Measurements from ENCODE around the gene AGER. TPM values are rescaled to one million over a fixed set of nuclear protein-coding genes. Genes with fewer than 3 reads are reported as not detected.

The AGER gene
- polyA plus RNA-seq, 1 donor from 2014 or later, result 7.2 TPM

DNA sequence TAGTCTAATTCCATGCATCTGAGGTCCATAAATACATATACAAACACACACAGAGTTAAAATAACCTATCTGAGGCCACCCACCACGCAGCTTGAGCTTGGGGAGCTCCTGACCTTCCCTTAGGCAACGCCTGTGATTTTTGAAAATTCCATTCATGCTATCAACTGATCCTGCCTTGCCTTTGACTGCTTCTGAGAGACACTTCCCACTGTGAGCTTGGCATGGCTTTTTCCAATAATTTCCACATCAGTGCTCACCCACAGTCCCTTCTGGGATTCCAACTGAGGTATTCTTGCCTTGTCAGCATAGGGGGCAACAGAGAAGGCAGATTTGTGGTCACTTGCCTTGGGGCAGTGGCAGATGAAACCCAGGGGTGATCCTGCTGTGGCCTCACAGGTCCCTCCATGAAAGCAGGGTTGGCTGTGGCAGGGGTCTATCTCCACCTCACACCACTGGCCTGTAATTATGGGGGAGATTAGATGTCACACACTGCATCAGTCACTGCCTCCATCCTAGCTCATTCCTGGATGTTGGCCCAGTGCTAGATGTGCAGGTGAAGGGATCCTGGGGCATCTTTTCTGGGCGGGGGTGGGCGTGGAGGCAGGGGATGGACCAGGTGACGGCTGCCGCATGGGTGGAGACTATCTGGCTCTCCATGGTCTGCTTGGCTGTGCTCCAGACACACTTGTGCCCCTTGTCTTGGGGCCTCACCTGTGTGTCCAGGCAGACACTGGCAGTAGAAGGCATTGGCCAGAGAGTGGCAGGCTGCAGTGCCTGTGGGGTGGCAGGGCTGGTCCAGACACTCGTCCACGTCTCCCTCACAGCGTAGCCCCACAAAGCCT, 19.6 kb upstream of the AGER start:
- TF ChIP-seq EP300 (conservative IDR thresholded peaks at IDR 0.05; ENCODE audit: poor library complexity, severe bottlenecking) (peak; percentile 26), RAD21 (conservative IDR thresholded peaks at IDR 0.05) (no peak)
- H3K9ac ChIP-seq (ENCODE audit: low read length), result peak overlapping the region; percentile 29
- H3K9me3 ChIP-seq (ENCODE audit: low read length), result no peaks in the 10 kb centered on the region
- no peaks in the 10 kb centered on the region for H3F3A ChIP-seq (ENCODE audit: insufficient read depth, low read length, poor library complexity, severe bottlenecking)
- H3K36me3 ChIP-seq (ENCODE audit: insufficient read depth, low read length), result no peaks in the 10 kb centered on the region
- H3K4me3 ChIP-seq (ENCODE audit: low read length), result no peak overlapping the region
- no peaks in the 10 kb centered on the region for H3K27me3 ChIP-seq (ENCODE audit: insufficient read depth, low read depth, low read length)
- H2AFZ ChIP-seq (ENCODE audit: low read depth, low read length), result no peak overlapping the region
- no peaks in the 10 kb centered on the region for H4K20me1 ChIP-seq (ENCODE audit: insufficient read depth)
- H3K4me2 ChIP-seq (ENCODE audit: low read length), result no peak overlapping the region
- peak overlapping the region; percentile 44 for H3K27ac ChIP-seq (ENCODE audit: low read length)
- H3K79me2 ChIP-seq (replicated peaks; ENCODE audit: insufficient read depth, low read length), result no peaks in the 10 kb centered on the region
- H3K9me2 ChIP-seq (ENCODE audit: insufficient read depth, low read length), result no peaks in the 10 kb centered on the region

DNA sequence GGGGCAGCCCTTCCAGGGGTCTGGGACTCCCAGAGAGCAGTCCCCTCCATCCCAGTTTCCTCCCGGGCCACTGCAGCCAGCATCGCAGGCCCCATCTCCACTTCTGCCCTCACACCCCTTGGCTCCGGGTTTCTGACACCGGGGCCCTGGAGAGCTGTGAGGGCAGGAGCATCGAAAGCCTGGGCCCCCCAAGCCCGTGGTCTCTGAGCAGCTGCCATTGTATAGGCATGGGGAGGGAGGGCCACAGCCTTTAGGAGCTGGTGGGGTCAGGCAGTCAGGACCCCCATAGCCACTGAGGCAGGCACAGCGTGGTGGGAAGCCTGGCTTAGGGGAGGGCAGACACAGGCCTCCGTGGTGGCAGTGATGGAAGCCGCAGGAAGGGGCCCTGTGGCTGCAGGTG, 18.1 kb upstream of the AGER start:
- H3F3A ChIP-seq (ENCODE audit: insufficient read depth, low read length, poor library complexity, severe bottlenecking), result no peaks in the 10 kb centered on the region
- no peak overlapping the region for H2AFZ ChIP-seq (ENCODE audit: low read depth, low read length)
- no peaks in the 10 kb centered on the region for H3K9me3 ChIP-seq (ENCODE audit: low read length)
- H3K27ac ChIP-seq (ENCODE audit: low read length), result no peak overlapping the region
- H3K27me3 ChIP-seq (ENCODE audit: insufficient read depth, low read depth, low read length), result no peaks in the 10 kb centered on the region
- no peak overlapping the region for H3K4me2 ChIP-seq (ENCODE audit: low read length)
- no peaks in the 10 kb centered on the region for H4K20me1 ChIP-seq (ENCODE audit: insufficient read depth)
- H3K9ac ChIP-seq (ENCODE audit: low read length), result no peak overlapping the region
- no peaks in the 10 kb centered on the region for H3K9me2 ChIP-seq (ENCODE audit: insufficient read depth, low read length)
- H3K79me2 ChIP-seq (replicated peaks; ENCODE audit: insufficient read depth, low read length), result no peaks in the 10 kb centered on the region
- H3K36me3 ChIP-seq (ENCODE audit: insufficient read depth, low read length), result no peaks in the 10 kb centered on the region
- TF ChIP-seq MXI1 (conservative IDR thresholded peaks at IDR 0.05; ENCODE audit: poor library complexity, severe bottlenecking) (no peak), EP300 (conservative IDR thresholded peaks at IDR 0.05; ENCODE audit: poor library complexity, severe bottlenecking) (no peak), POLR2AphosphoS5 (IDR thresholded peaks at IDR 0.05) (no peak)
- H3K4me3 ChIP-seq (ENCODE audit: low read length), result no peak overlapping the region

DNA sequence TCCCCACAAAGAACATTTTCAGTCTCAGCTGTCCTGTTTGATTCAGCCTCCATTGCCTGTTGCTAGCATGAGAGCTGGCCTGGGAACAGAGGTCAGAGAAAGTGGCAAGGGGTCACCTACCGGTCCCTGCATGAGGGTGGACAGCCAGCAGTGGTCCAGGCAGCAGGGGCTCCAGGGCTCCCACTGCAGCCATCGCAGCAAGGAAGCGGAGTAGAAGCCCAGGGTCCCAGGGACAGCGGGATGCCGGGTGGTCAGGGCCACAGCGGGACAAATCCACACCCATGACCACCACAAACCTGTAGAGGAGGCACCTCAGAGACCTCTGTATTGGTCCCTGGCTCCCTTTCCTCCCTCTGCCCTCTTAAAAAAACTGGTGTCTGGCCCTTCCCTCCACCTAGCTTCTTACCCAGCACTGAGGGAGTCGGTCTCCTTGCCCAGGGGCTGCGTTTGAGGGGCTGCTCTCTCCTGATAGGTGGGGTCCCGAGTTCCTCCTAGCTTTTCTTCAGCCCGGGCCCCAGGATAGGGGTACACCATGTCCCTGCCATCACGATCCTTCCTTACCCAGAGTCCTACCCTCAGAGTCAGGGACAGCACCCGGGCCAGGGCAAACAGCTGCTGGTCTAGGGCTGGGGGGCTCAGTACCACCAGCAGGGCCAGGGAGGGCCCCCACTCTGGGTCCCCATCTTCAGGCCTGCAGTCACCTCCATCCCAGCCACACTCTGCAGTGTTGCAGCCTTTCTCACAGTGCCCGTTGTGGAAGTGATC, 16.8 kb upstream of the AGER start:
- H3K4me2 ChIP-seq (ENCODE audit: low read length), result no peak overlapping the region
- TF ChIP-seq, protein P1, sequence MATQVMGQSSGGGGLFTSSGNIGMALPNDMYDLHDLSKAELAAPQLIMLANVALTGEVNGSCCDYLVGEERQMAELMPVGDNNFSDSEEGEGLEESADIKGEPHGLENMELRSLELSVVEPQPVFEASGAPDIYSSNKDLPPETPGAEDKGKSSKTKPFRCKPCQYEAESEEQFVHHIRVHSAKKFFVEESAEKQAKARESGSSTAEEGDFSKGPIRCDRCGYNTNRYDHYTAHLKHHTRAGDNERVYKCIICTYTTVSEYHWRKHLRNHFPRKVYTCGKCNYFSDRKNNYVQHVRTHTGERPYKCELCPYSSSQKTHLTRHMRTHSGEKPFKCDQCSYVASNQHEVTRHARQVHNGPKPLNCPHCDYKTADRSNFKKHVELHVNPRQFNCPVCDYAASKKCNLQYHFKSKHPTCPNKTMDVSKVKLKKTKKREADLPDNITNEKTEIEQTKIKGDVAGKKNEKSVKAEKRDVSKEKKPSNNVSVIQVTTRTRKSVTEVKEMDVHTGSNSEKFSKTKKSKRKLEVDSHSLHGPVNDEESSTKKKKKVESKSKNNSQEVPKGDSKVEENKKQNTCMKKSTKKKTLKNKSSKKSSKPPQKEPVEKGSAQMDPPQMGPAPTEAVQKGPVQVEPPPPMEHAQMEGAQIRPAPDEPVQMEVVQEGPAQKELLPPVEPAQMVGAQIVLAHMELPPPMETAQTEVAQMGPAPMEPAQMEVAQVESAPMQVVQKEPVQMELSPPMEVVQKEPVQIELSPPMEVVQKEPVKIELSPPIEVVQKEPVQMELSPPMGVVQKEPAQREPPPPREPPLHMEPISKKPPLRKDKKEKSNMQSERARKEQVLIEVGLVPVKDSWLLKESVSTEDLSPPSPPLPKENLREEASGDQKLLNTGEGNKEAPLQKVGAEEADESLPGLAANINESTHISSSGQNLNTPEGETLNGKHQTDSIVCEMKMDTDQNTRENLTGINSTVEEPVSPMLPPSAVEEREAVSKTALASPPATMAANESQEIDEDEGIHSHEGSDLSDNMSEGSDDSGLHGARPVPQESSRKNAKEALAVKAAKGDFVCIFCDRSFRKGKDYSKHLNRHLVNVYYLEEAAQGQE (IDR thresholded peaks at IDR 0.05; ENCODE audit: borderline replicate concordance), result no peak
- TF ChIP-seq, protein P2, sequence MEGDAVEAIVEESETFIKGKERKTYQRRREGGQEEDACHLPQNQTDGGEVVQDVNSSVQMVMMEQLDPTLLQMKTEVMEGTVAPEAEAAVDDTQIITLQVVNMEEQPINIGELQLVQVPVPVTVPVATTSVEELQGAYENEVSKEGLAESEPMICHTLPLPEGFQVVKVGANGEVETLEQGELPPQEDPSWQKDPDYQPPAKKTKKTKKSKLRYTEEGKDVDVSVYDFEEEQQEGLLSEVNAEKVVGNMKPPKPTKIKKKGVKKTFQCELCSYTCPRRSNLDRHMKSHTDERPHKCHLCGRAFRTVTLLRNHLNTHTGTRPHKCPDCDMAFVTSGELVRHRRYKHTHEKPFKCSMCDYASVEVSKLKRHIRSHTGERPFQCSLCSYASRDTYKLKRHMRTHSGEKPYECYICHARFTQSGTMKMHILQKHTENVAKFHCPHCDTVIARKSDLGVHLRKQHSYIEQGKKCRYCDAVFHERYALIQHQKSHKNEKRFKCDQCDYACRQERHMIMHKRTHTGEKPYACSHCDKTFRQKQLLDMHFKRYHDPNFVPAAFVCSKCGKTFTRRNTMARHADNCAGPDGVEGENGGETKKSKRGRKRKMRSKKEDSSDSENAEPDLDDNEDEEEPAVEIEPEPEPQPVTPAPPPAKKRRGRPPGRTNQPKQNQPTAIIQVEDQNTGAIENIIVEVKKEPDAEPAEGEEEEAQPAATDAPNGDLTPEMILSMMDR (IDR thresholded peaks at IDR 0.05; ENCODE audit: poor library complexity, severe bottlenecking), result no peak
- TF ChIP-seq EZH2 (IDR thresholded peaks at IDR 0.05; ENCODE audit: borderline replicate concordance, insufficient read depth, low read length, poor library complexity, severe bottlenecking), result no peak
- no peak for TF ChIP-seq POLR2AphosphoS5 (IDR thresholded peaks at IDR 0.05)
- TF ChIP-seq EP300 (conservative IDR thresholded peaks at IDR 0.05; ENCODE audit: poor library complexity, severe bottlenecking), result no peak
- TF ChIP-seq TAF1 (IDR thresholded peaks at IDR 0.05; ENCODE audit: low read depth), result no peak
- no peak for TF ChIP-seq MXI1 (conservative IDR thresholded peaks at IDR 0.05; ENCODE audit: poor library complexity, severe bottlenecking)
- no peak for TF ChIP-seq SMC3 (conservative IDR thresholded peaks at IDR 0.05; ENCODE audit: poor library complexity)
- no peak for TF ChIP-seq RAD21 (conservative IDR thresholded peaks at IDR 0.05)
- no peaks in the 10 kb centered on the region for H3K36me3 ChIP-seq (ENCODE audit: insufficient read depth, low read length)
- H3K9me3 ChIP-seq (ENCODE audit: low read length), result no peaks in the 10 kb centered on the region
- H2AFZ ChIP-seq (ENCODE audit: low read depth, low read length), result no peak overlapping the region
- no peaks in the 10 kb centered on the region for H3K9me2 ChIP-seq (ENCODE audit: insufficient read depth, low read length)
- no peak overlapping the region for H3K4me3 ChIP-seq (ENCODE audit: low read length)
- H3K27ac ChIP-seq (ENCODE audit: low read length), result no peak overlapping the region
- no peaks in the 10 kb centered on the region for H3K79me2 ChIP-seq (replicated peaks; ENCODE audit: insufficient read depth, low read length)
- no peaks in the 10 kb centered on the region for H3F3A ChIP-seq (ENCODE audit: insufficient read depth, low read length, poor library complexity, severe bottlenecking)
- no peak overlapping the region for H3K9ac ChIP-seq (ENCODE audit: low read length)
- no peaks in the 10 kb centered on the region for H4K20me1 ChIP-seq (ENCODE audit: insufficient read depth)
- no peaks in the 10 kb centered on the region for H3K27me3 ChIP-seq (ENCODE audit: insufficient read depth, low read depth, low read length)

Data from neural cell (in vitro differentiated cells).